ENCODE data around the gene NPPC.

The NPPC gene

GRCh38 chr2:231922311-231923009 is 3.7 kb downstream of the NPPC start:
- no peak for TF ChIP-seq CEBPB (IDR thresholded peaks at IDR 0.05)
- TF ChIP-seq YY1 (IDR thresholded peaks at IDR 0.05; ENCODE audit: low read depth): no peak
- no peak for TF ChIP-seq RAD21 (IDR thresholded peaks at IDR 0.05; ENCODE audit: low read depth)
- TF ChIP-seq REST (IDR thresholded peaks at IDR 0.05; ENCODE audit: low read depth): no peak
- TF ChIP-seq CREB1 (IDR thresholded peaks at IDR 0.05; ENCODE audit: low read depth): no peak
- no peak for TF ChIP-seq FOXM1 (IDR thresholded peaks at IDR 0.05; ENCODE audit: borderline replicate concordance, low read depth)

DNA sequence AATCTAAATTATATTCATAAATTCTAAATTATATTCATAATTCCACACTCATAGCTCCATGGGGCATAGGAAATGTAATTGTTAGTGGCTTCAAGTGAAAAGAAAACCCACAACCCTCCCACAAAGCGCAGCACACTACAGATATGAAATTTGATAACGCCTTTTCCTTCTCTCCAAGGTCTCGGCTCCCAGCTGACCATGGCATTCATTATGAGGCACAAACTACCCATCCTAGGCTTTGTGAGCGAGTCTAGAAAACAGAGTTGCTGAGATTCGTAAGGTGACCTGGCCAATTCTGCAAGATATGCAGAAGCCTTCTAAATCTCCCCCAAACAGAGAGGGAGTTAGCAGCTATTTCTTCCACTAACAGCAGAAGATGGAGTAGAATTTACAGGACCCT is 5.4 kb downstream of the NPPC start:
- TF ChIP-seq TEAD4 (IDR thresholded peaks at IDR 0.05) (no peak), MAX (IDR thresholded peaks at IDR 0.05) (no peak), CEBPB (IDR thresholded peaks at IDR 0.05) (no peak), RAD21 (IDR thresholded peaks at IDR 0.05; ENCODE audit: low read depth) (no peak), NFIC (IDR thresholded peaks at IDR 0.05) (no peak), EP300 (IDR thresholded peaks at IDR 0.05; ENCODE audit: borderline replicate concordance) (no peak), YY1 (IDR thresholded peaks at IDR 0.05; ENCODE audit: low read depth) (no peak), REST (IDR thresholded peaks at IDR 0.05; ENCODE audit: low read depth) (no peak), EGR1 (IDR thresholded peaks at IDR 0.05) (no peak), TAF1 (IDR thresholded peaks at IDR 0.05; ENCODE audit: low read depth) (no peak), CREB1 (IDR thresholded peaks at IDR 0.05; ENCODE audit: low read depth) (no peak), TCF12 (IDR thresholded peaks at IDR 0.05; ENCODE audit: low read depth) (no peak)

DNA sequence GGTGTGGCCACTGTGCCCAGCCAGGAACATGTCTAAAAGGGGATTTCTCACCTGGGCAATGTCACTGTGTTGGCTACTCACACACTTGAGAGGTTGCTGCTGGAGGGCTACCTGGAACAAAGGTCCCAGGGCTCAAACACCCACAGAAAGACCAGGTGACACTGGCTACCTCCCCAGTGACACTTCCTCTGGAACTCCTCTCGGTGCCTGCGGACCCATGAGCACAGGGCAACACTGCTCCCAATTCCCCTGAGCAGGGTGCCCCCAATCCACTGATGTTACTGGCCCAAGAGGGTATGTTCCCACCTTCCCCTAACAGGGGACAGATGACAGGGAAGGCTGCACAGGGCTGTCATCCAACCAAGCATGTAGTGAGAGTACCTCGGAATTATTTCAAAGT is 5.8 kb downstream of the NPPC start:
- no peak for TF ChIP-seq TCF12 (IDR thresholded peaks at IDR 0.05; ENCODE audit: low read depth)
- no peak for TF ChIP-seq USF1 (IDR thresholded peaks at IDR 0.05)
- no peak for TF ChIP-seq EP300 (IDR thresholded peaks at IDR 0.05; ENCODE audit: borderline replicate concordance)
- no peak for TF ChIP-seq REST (IDR thresholded peaks at IDR 0.05; ENCODE audit: low read depth)
- no peak for TF ChIP-seq CEBPB (IDR thresholded peaks at IDR 0.05)
- TF ChIP-seq MAX (IDR thresholded peaks at IDR 0.05): no peak
- no peak for TF ChIP-seq CREB1 (IDR thresholded peaks at IDR 0.05; ENCODE audit: low read depth)
- TF ChIP-seq YY1 (IDR thresholded peaks at IDR 0.05; ENCODE audit: low read depth): no peak
- TF ChIP-seq TAF1 (IDR thresholded peaks at IDR 0.05; ENCODE audit: low read depth): no peak
- TF ChIP-seq FOXM1 (IDR thresholded peaks at IDR 0.05; ENCODE audit: borderline replicate concordance, low read depth): no peak
- TF ChIP-seq NFIC (IDR thresholded peaks at IDR 0.05): no peak
- no peak for TF ChIP-seq ZBTB7A (IDR thresholded peaks at IDR 0.05; ENCODE audit: low read depth)
- no peak for TF ChIP-seq RAD21 (IDR thresholded peaks at IDR 0.05; ENCODE audit: low read depth)
- TF ChIP-seq TEAD4 (IDR thresholded peaks at IDR 0.05): no peak
- TF ChIP-seq EGR1 (IDR thresholded peaks at IDR 0.05): no peak

GRCh38 chr2:231919341-231920035 is 6.7 kb downstream of the NPPC start:
- TF ChIP-seq RAD21 (IDR thresholded peaks at IDR 0.05; ENCODE audit: low read depth): no peak
- no peak for TF ChIP-seq TAF1 (IDR thresholded peaks at IDR 0.05; ENCODE audit: low read depth)
- TF ChIP-seq FOXM1 (IDR thresholded peaks at IDR 0.05; ENCODE audit: borderline replicate concordance, low read depth): no peak
- no peak for TF ChIP-seq EP300 (IDR thresholded peaks at IDR 0.05; ENCODE audit: borderline replicate concordance)
- no peak for TF ChIP-seq TCF12 (IDR thresholded peaks at IDR 0.05; ENCODE audit: low read depth)
- no peak for TF ChIP-seq EGR1 (IDR thresholded peaks at IDR 0.05)
- no peak for TF ChIP-seq TEAD4 (IDR thresholded peaks at IDR 0.05)
- no peak for TF ChIP-seq CREB1 (IDR thresholded peaks at IDR 0.05; ENCODE audit: low read depth)
- no peak for TF ChIP-seq MAX (IDR thresholded peaks at IDR 0.05)
- no peak for TF ChIP-seq REST (IDR thresholded peaks at IDR 0.05; ENCODE audit: low read depth)
- no peak for TF ChIP-seq NFIC (IDR thresholded peaks at IDR 0.05)
